IMR-90 (cell line): ENCODE results near the gene ZDHHC8. TPM values are rescaled to one million over a fixed set of nuclear protein-coding genes. Genes with fewer than 3 reads are reported as not detected.

Experiments used
- ATAC-seq: fragments of 200-7000 bp; cut with Tn5 transposase; 2 replicates; pipeline ENCODE4 v1.9.1; 2020; ENCODE audit warnings: low read depth, mild to moderate bottlenecking, moderate library complexity
- BruUV-seq: library from RNA; stranded (reverse); fragments of 400-500 nt; replicated peaks from 2 replicates; lab custom pipeline; 2021; lab: Mats Ljungman, UMichigan
- CTCF ChIA-PET: fragments of 300-600 bp; formaldehyde crosslinking; extraction: SDS; loops from one replicate; lab custom pipeline; 2021; ENCODE audit warnings: antibody characterized with exemption; lab: Yijun Ruan, JAX
- POLR2A ChIA-PET: fragments of 300-600 bp; sonication (Branson Sonifier 250); formaldehyde crosslinking; loops from one replicate; lab custom pipeline; 2022; ENCODE audit warnings: antibody characterized with exemption; ENCODE audit not compliant: unreplicated experiment; lab: Charles Lee
- DNase-seq: peaks from one replicate; pipeline ENCODE4 v3.0.0; 2013
- H2AFZ ChIP-seq: replicated peaks from 2 replicates; pipeline ENCODE3; 2013; ENCODE audit warnings: low read length, mild to moderate bottlenecking; ENCODE audit not compliant: poor library complexity
- H2AK5ac ChIP-seq: 2 replicates; pipeline ENCODE4 v1.6.1; 2013; ENCODE audit warnings: low read depth, low read length, inconsistent platforms
- H2AK9ac ChIP-seq: replicated peaks from 2 replicates; pipeline ENCODE3; 2013; ENCODE audit warnings: mild to moderate bottlenecking, low read depth, low read length, moderate library complexity; ENCODE audit not compliant: poor library complexity
- H2BK120ac ChIP-seq: 2 replicates; pipeline ENCODE4 v1.6.1; 2013; ENCODE audit warnings: low read depth, low read length, inconsistent platforms
- H2BK15ac ChIP-seq: 3 replicates; pipeline ENCODE4 v1.6.1; 2013; ENCODE audit warnings: low read depth, low read length, inconsistent platforms
- H2BK20ac ChIP-seq: 2 replicates; pipeline ENCODE4 v1.6.1; 2013; ENCODE audit warnings: low read depth, mild to moderate bottlenecking, inconsistent platforms, low read length, moderate library complexity
- H2BK5ac ChIP-seq: 2 replicates; pipeline ENCODE4 v1.6.1; 2013; ENCODE audit warnings: mild to moderate bottlenecking, low read depth, low read length, inconsistent platforms; ENCODE audit not compliant: poor library complexity, severe bottlenecking
- H3K14ac ChIP-seq: replicated peaks from 2 replicates; pipeline ENCODE4 v1.6.1; 2013; ENCODE audit warnings: low read depth, low read length, inconsistent platforms
- H3K18ac ChIP-seq: 2 replicates; pipeline ENCODE4 v1.6.1; 2013; ENCODE audit warnings: low read depth, low read length, control low read depth
- H3K23ac ChIP-seq: 2 replicates; pipeline ENCODE4 v1.6.1; 2013; ENCODE audit warnings: low read depth, low read length, inconsistent platforms
- H3K27ac ChIP-seq: 2 replicates; pipeline ENCODE4 v1.5.1; 2013; ENCODE audit warnings: mild to moderate bottlenecking, control low read depth, low read length; ENCODE audit not compliant: insufficient read depth
- H3K27me3 ChIP-seq: 2 replicates; pipeline ENCODE4 v1.6.1; 2013; ENCODE audit warnings: low read length; ENCODE audit not compliant: control insufficient read depth, insufficient read depth
- H3K36me3 ChIP-seq: 2 replicates; pipeline ENCODE4 v1.6.1; 2013; ENCODE audit warnings: low read length, mixed read lengths; ENCODE audit not compliant: control insufficient read depth, insufficient read depth
- H3K4ac ChIP-seq: 2 replicates; pipeline ENCODE4 v1.6.1; 2013; ENCODE audit warnings: low read depth, low read length, inconsistent platforms
- H3K4me1 ChIP-seq: 2 replicates; pipeline ENCODE4 v1.6.1; 2013; ENCODE audit warnings: low read length, mixed read lengths; ENCODE audit not compliant: control insufficient read depth, insufficient read depth
- H3K4me2 ChIP-seq: 2 replicates; pipeline ENCODE4 v1.6.1; 2013; ENCODE audit warnings: low read depth, mild to moderate bottlenecking, control low read depth, low read length, moderate library complexity
- H3K4me3 ChIP-seq: 2 replicates; pipeline ENCODE4 v1.5.1; 2013; ENCODE audit warnings: low read depth, mild to moderate bottlenecking, control low read depth, low read length, moderate library complexity; ENCODE audit not compliant: insufficient read depth
- H3K56ac ChIP-seq: 2 replicates; pipeline ENCODE4 v1.6.1; 2013; ENCODE audit warnings: low read length, inconsistent platforms; ENCODE audit not compliant: insufficient read depth; ENCODE audit errors: extremely low read depth
- H3K79me1 ChIP-seq, 2 experiments: 2 replicates each; pipeline ENCODE4 v1.6.1; 2013; ENCODE audit warnings: low read length in 2 of 2, inconsistent platforms in 1 of 2, low read depth in 1 of 2
- H3K9ac ChIP-seq: 2 replicates; pipeline ENCODE4 v1.6.1; 2013; ENCODE audit warnings: low read depth, low read length, control low read depth
- H3K9me1 ChIP-seq: 2 replicates; pipeline ENCODE4 v1.6.1; 2013; ENCODE audit warnings: low read length, inconsistent platforms; ENCODE audit not compliant: insufficient read depth
- H3K9me3 ChIP-seq: 2 replicates; pipeline ENCODE4 v1.6.1; 2013; ENCODE audit warnings: low read length; ENCODE audit not compliant: control insufficient read depth, insufficient read depth
- H4K20me1 ChIP-seq: 2 replicates; pipeline ENCODE4 v1.6.1; 2013; ENCODE audit warnings: low read length, inconsistent platforms; ENCODE audit not compliant: insufficient read depth
- H4K5ac ChIP-seq: 2 replicates; pipeline ENCODE4 v1.6.1; 2013; ENCODE audit warnings: mild to moderate bottlenecking, low read depth, low read length, control low read depth
- H4K8ac ChIP-seq, 2 experiments: 2 replicates each; pipeline ENCODE4 v1.6.1; 2013; ENCODE audit warnings: low read depth in 2 of 2, low read length in 2 of 2, control low read depth in 1 of 2, inconsistent platforms in 1 of 2
- H4K91ac ChIP-seq: 2 replicates; pipeline ENCODE4 v1.6.1; 2013; ENCODE audit warnings: low read depth, low read length, inconsistent platforms; ENCODE audit not compliant: insufficient read depth
- BHLHE40 ChIP-seq: fragments of 150-350 bp; IDR thresholded peaks from 2 replicates; pipeline ENCODE4 v1.6.1; 2016; ENCODE audit warnings: mild to moderate bottlenecking, low read depth, low read length
- CEBPB ChIP-seq: IDR thresholded peaks from 2 replicates; pipeline ENCODE4 v1.6.1; 2012; ENCODE audit warnings: low read depth, low read length, improper control_type of control experiment
- CHD1 ChIP-seq: IDR thresholded peaks from 2 replicates; pipeline ENCODE4 v1.6.1; 2012; ENCODE audit warnings: low read depth, low read length, improper control_type of control experiment
- CTCF ChIP-seq: conservative IDR thresholded peaks from 2 replicates; pipeline ENCODE4 v1.5.1; 2012; ENCODE audit warnings: mild to moderate bottlenecking, low read depth, low read length, improper control_type of control experiment
- ELK1 ChIP-seq: fragments of 150-350 bp; IDR thresholded peaks from 2 replicates; pipeline ENCODE4 v1.6.1; 2016; ENCODE audit warnings: low read depth, mild to moderate bottlenecking, low read length, moderate library complexity, borderline replicate concordance
- FOS ChIP-seq: fragments of 150-350 bp; IDR thresholded peaks from 2 replicates; pipeline ENCODE4 v1.6.1; 2016; ENCODE audit warnings: low read depth, low read length
- MAFK ChIP-seq: IDR thresholded peaks from 2 replicates; pipeline ENCODE4 v1.6.1; 2012; ENCODE audit warnings: low read depth, low read length, improper control_type of control experiment
- MAZ ChIP-seq: IDR thresholded peaks from 2 replicates; pipeline ENCODE4 v1.6.1; 2012; ENCODE audit warnings: low read depth, mild to moderate bottlenecking, low read length, improper control_type of control experiment, moderate library complexity, borderline replicate concordance
- MXI1 ChIP-seq: IDR thresholded peaks from 2 replicates; pipeline ENCODE4 v1.6.1; 2012; ENCODE audit warnings: low read depth, mild to moderate bottlenecking, low read length, moderate library complexity, borderline replicate concordance
- NFE2L2 ChIP-seq: fragments of 150-350 bp; IDR thresholded peaks from 2 replicates; pipeline ENCODE4 v1.6.1; 2016; ENCODE audit warnings: low read depth, mild to moderate bottlenecking, low read length
- POLR2A ChIP-seq: IDR thresholded peaks from 2 replicates; pipeline ENCODE4 v1.6.1; 2012; ENCODE audit warnings: mild to moderate bottlenecking, low read depth, low read length
- RAD21 ChIP-seq: IDR thresholded peaks from 2 replicates; pipeline ENCODE4 v1.6.1; 2012; ENCODE audit warnings: low read length, improper control_type of control experiment
- RCOR1 ChIP-seq: IDR thresholded peaks from 2 replicates; pipeline ENCODE4 v1.6.1; 2012; ENCODE audit warnings: mild to moderate bottlenecking, low read length, improper control_type of control experiment; ENCODE audit not compliant: insufficient replicate concordance
- RFX5 ChIP-seq: IDR thresholded peaks from 2 replicates; pipeline ENCODE4 v1.8.0; 2012; ENCODE audit warnings: low read depth, mild to moderate bottlenecking, low read length, moderate library complexity
- SMC3 ChIP-seq: fragments of 150-350 bp; IDR thresholded peaks from 2 replicates; pipeline ENCODE4 v1.6.1; 2016; ENCODE audit warnings: low read depth, mild to moderate bottlenecking, antibody characterized with exemption, low read length, moderate library complexity
- USF2 ChIP-seq: fragments of 150-350 bp; IDR thresholded peaks from 2 replicates; pipeline ENCODE4 v1.6.1; 2017; ENCODE audit warnings: mild to moderate bottlenecking, antibody characterized with exemption, low read length, low read depth
- WGBS, 2 experiments: methylation state at CpG; one replicate each; pipeline versions ENCODE4 v1.1.5 to v1.1.7; 2013; ENCODE audit warnings: missing lambda C conversion rate in 2 of 2; ENCODE audit not compliant: insufficient read length in 1 of 2; ENCODE audit errors: extremely low coverage in 2 of 2; 5-methylcytosine and 5-hydroxymethylcytosine counted together
- dilution Hi-C: fragments of 300-500 bp; cut with HindIII; formaldehyde crosslinking; loops from one replicate; pipeline ENCODE4 v1.14.3; 2018; ENCODE audit warnings: low sequenced_read_pairs; ENCODE audit not compliant: unreplicated experiment
- in situ Hi-C: fragments of 300-500 bp; cut with MboI; formaldehyde crosslinking; loops from 3 replicates; pipeline ENCODE4 v1.14.3; 2019; ENCODE audit warnings: low sequenced_read_pairs, inconsistent platforms, mixed read lengths
- intact Hi-C: fragments of 100-400 bp; cut with micrococcal nuclease; formaldehyde crosslinking; loops from 2 replicates; pipeline ENCODE4 v1.10.0; 2022
- polyA plus RNA-seq, 3 experiments: library from polyadenylated mRNA; depleted of rRNA; stranded (reverse); fragments of >200 nt; gene quantifications; 2 replicates each; pipeline ENCODE4 v1.2.3, GENCODE V29; 2012; ENCODE audit warnings: low replicate concordance in 1 of 3
- total RNA-seq: library from RNA; depleted of rRNA; stranded (reverse); fragments of >200 nt; gene quantifications from 2 replicates; pipeline ENCODE4 v1.2.3, GENCODE V29; 2012

The ZDHHC8 gene
- total and polyA plus RNA-seq, 2 of the 4 experiments (the other 2 are of a cell fraction), result 2.5 to 72.6 TPM

- Histone ChIP-seq H2BK15ac (no peak overlapping the region), H3K4me2 (no peak overlapping the region), H4K20me1 (peaks cover 72% of the 10 kb centered on the region), H2BK120ac (no peak overlapping the region), H3K4me3 (no peak overlapping the region), H3K18ac (no peak overlapping the region), H2BK20ac (no peak overlapping the region), H2AK5ac (no peak overlapping the region), H3K56ac (no peak overlapping the region), H2AK9ac (no peak overlapping the region), H3K23ac (no peak overlapping the region), H3K9me1 (peaks cover 18% of the 10 kb centered on the region), H2BK5ac (no peak overlapping the region), H3K27ac (no peak overlapping the region), H3K9ac (no peak overlapping the region), H3K14ac (no peak overlapping the region), H4K5ac (no peak overlapping the region), H3K79me1 (peaks cover 20 to 86% of the 10 kb centered on the region in 2 experiments), H3K36me3 (peaks cover 12% of the 10 kb centered on the region), H4K8ac (no peak overlapping the region), H3K9me3 (no peaks in the 10 kb centered on the region), H2AFZ (no peak overlapping the region), H3K4ac (no peak overlapping the region), H4K91ac (no peak overlapping the region), H3K27me3 (no peaks in the 10 kb centered on the region), H3K4me1 (peaks cover 22% of the 10 kb centered on the region)
- WGBS, 2 experiments, result 94% methylated on average over 12 of the region's 16 CpGs; no CpG with 5 or more reads in 1 of the 2 experiments
- no TSS peak for BruUV-seq
- ATAC-seq (no peak), DNase-seq (no peak)
- intact Hi-C loops, result no loop called here
- in situ Hi-C loops, result no loop called here
- TF ChIP-seq FOS (no peak), CEBPB (no peak), RCOR1 (no peak), RFX5 (no peak), BHLHE40 (no peak), NFE2L2 (no peak), MXI1 (no peak), RAD21 (no peak), SMC3 (no peak), USF2 (no peak), CHD1 (no peak), CTCF (no peak), ELK1 (no peak), MAZ (no peak), MAFK (no peak), POLR2A (no peak)
- dilution Hi-C loops, result no loop called here
- CTCF ChIA-PET, result no interaction called here
- POLR2A ChIA-PET, result no interaction called here
Observed at GRCh38 chr22:20138868-20139267, 7.3 kb downstream of the ZDHHC8 start.
